ENCODE results near the gene ABTB2. TPM values are rescaled to one million over a fixed set of nuclear protein-coding genes. Genes with fewer than 3 reads are reported as not detected.

Gene ABTB2
- total RNA-seq, 2 experiments from 2014 or later = 0.06 to 0.09 TPM

GRCh38 chr11:34337016-34337415 is 20.8 kb downstream of the ABTB2 start:
- H3K4me1 ChIP-seq (ENCODE audit: insufficient read depth, low read length, poor library complexity, severe bottlenecking) = no peaks in the 10 kb centered on the region
- BruUV-seq (replicated peaks) = no TSS peak
- no peaks in the 10 kb centered on the region for H3K9me2 ChIP-seq (ENCODE audit: insufficient read depth, low read length)
- DNase-seq (ENCODE audit: low spot score) = no peak
- no peaks in the 10 kb centered on the region for H3K79me2 ChIP-seq (ENCODE audit: insufficient read depth, low read depth, low read length)
- no peaks in the 10 kb centered on the region for H4K20me1 ChIP-seq (ENCODE audit: insufficient read depth, low read length)
- no peak overlapping the region for H3K4me3 ChIP-seq (ENCODE audit: low read depth, low read length, poor library complexity, severe bottlenecking)
- TF ChIP-seq EZH2phosphoT487 (IDR thresholded peaks at IDR 0.05; ENCODE audit: borderline replicate concordance, low read depth, low read length) (no peak), CTCF (conservative IDR thresholded peaks at IDR 0.05; ENCODE audit: low read length) (no peak)
- H3K27ac ChIP-seq (ENCODE audit: low read depth, low read length, poor library complexity, severe bottlenecking) = no peak overlapping the region
- H3K36me3 ChIP-seq (ENCODE audit: insufficient read depth, low read length) = no peaks in the 10 kb centered on the region
- CTCF ChIA-PET (ENCODE audit: unreplicated experiment) = no interaction called here
- POLR2A ChIA-PET = interaction anchor here (0.8 kb wide), 1 partner anchor 9 kb away, joined by 3 read pairs; no protein-coding TSS in a partner anchor
- intact Hi-C loops (cut with micrococcal nuclease; ENCODE audit: unreplicated experiment) = no loop called here
- no peak overlapping the region for H3K4me2 ChIP-seq (ENCODE audit: low read length)
- H2AFZ ChIP-seq (ENCODE audit: low read length) = no peak overlapping the region
- H3K9me3 ChIP-seq (ENCODE audit: low read length) = no peaks in the 10 kb centered on the region

GRCh38 chr11:34335801-34336200 is 22.0 kb downstream of the ABTB2 start:
- Histone ChIP-seq H4K20me1 (ENCODE audit: insufficient read depth, low read length) (no peaks in the 10 kb centered on the region), H3K27ac (ENCODE audit: low read depth, low read length, poor library complexity, severe bottlenecking) (no peak overlapping the region), H2AFZ (ENCODE audit: low read length) (no peak overlapping the region), H3K4me1 (ENCODE audit: insufficient read depth, low read length, poor library complexity, severe bottlenecking) (no peaks in the 10 kb centered on the region), H3K9me2 (ENCODE audit: insufficient read depth, low read length) (no peaks in the 10 kb centered on the region), H3K79me2 (ENCODE audit: insufficient read depth, low read depth, low read length) (no peaks in the 10 kb centered on the region), H3K4me3 (ENCODE audit: low read depth, low read length, poor library complexity, severe bottlenecking) (no peak overlapping the region), H3K36me3 (ENCODE audit: insufficient read depth, low read length) (no peaks in the 10 kb centered on the region), H3K9me3 (ENCODE audit: low read length) (no peaks in the 10 kb centered on the region), H3K4me2 (ENCODE audit: low read length) (no peak overlapping the region)
- ChIA-PET CTCF (ENCODE audit: unreplicated experiment) (interaction anchor here (1.1 kb wide), 1 partner anchor 19 kb away, joined by 3 read pairs; no protein-coding TSS in a partner anchor), POLR2A (interaction anchor here (1.0 to 1.2 kb wide), 2 partner anchors 17 to 29 kb away, joined by 3 to 4 read pairs; no protein-coding TSS in a partner anchor)
- TF ChIP-seq CTCF (conservative IDR thresholded peaks at IDR 0.05; ENCODE audit: low read length) = no peak
- no peak for TF ChIP-seq EZH2phosphoT487 (IDR thresholded peaks at IDR 0.05; ENCODE audit: borderline replicate concordance, low read depth, low read length)
- DNase-seq (ENCODE audit: low spot score) = no peak
- no TSS peak for BruUV-seq (replicated peaks)
- intact Hi-C loops (cut with micrococcal nuclease; ENCODE audit: unreplicated experiment) = no loop called here

GRCh38 chr11:34335331-34335730 is 22.5 kb downstream of the ABTB2 start:
- no peaks in the 10 kb centered on the region for H3K79me2 ChIP-seq (ENCODE audit: insufficient read depth, low read depth, low read length)
- TF ChIP-seq CTCF (conservative IDR thresholded peaks at IDR 0.05; ENCODE audit: low read length) (no peak), EZH2phosphoT487 (IDR thresholded peaks at IDR 0.05; ENCODE audit: borderline replicate concordance, low read depth, low read length) (no peak)
- H4K20me1 ChIP-seq (ENCODE audit: insufficient read depth, low read length) = no peaks in the 10 kb centered on the region
- POLR2A ChIA-PET = interaction anchor here (1.0 to 1.2 kb wide), 2 partner anchors 17 to 29 kb away, joined by 3 to 4 read pairs; no protein-coding TSS in a partner anchor
- H3K4me3 ChIP-seq (ENCODE audit: low read depth, low read length, poor library complexity, severe bottlenecking) = no peak overlapping the region
- CTCF ChIA-PET (ENCODE audit: unreplicated experiment) = interaction anchor here (1.1 kb wide), 1 partner anchor 20 kb away, joined by 3 read pairs; no protein-coding TSS in a partner anchor
- H3K9me2 ChIP-seq (ENCODE audit: insufficient read depth, low read length) = no peaks in the 10 kb centered on the region
- no peak overlapping the region for H3K27ac ChIP-seq (ENCODE audit: low read depth, low read length, poor library complexity, severe bottlenecking)
- intact Hi-C loops (cut with micrococcal nuclease; ENCODE audit: unreplicated experiment) = no loop called here
- H3K4me1 ChIP-seq (ENCODE audit: insufficient read depth, low read length, poor library complexity, severe bottlenecking) = no peaks in the 10 kb centered on the region
- H3K9me3 ChIP-seq (ENCODE audit: low read length) = no peaks in the 10 kb centered on the region
- H3K4me2 ChIP-seq (ENCODE audit: low read length) = no peak overlapping the region
- H2AFZ ChIP-seq (ENCODE audit: low read length) = no peak overlapping the region
- DNase-seq (ENCODE audit: low spot score) = no peak
- no TSS peak for BruUV-seq (replicated peaks)
- no peaks in the 10 kb centered on the region for H3K36me3 ChIP-seq (ENCODE audit: insufficient read depth, low read length)
